Measurements from ENCODE around the gene RRP1. TPM values are rescaled to one million over a fixed set of nuclear protein-coding genes. Genes with fewer than 3 reads are reported as not detected.
A peak's percentile ranks its signal among the peaks of the same experiment; 100 is the strongest.

The RRP1 gene
- polyA plus RNA-seq, 2 of the 4 experiments (the other 2 are of a cell fraction) = 15.4 to 29.5 TPM

DNA sequence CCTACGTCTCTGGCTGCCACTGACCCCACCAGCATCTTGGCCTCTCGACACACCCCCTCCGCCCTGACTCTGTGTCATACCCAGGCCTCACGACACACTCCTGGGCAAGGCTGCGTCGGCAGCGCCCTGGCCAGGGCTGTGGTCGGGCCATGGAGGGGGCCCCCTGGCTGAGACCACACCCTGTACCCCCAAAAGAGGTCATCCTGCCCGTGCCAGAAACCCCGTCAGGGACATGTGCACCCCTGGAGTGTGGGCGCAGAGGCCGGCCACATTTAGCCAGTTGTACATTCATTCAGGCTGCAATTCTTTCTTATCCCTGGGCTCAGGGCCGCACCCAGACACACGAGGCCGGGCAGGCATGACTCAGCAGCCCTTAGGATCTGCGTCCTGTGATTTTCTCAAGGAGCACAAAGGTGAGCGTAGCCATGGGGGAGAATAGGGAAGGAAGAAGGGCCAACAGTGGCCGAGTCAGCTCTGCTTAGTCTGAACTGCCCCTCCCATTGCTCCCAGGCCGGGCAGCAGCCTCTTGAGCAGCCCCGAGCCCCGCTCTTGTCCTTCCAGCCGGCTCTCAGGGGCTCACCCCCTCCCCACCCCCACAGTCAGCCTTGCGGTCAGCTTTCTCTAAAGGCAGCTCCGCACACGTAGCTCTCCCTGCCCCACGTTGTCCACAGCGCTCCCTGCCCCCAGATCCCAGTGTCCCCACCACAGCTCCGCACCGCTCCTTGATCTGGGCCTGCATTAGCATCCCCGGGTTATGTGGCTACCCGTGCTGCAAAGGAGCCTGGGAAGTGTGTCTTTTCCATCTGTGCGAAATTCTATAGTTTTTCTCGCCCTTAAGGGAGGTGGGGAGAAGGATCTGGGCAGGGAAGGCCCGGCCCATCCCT, 21.2 kb upstream of the RRP1 start (continued):
- TF ChIP-seq USF2 (IDR thresholded peaks at IDR 0.05) = no peak
- no peak for TF ChIP-seq ZSCAN20 (CRISPR knock-in tag; IDR thresholded peaks at IDR 0.05)
- TF ChIP-seq POLR2AphosphoS2 (conservative IDR thresholded peaks at IDR 0.05; ENCODE audit: low read length) = no peak; the same call in 1 of the 2 replicates
- no peak for TF ChIP-seq HDAC2 (IDR thresholded peaks at IDR 0.05)
- no peak for TF ChIP-seq RCOR1 (IDR thresholded peaks at IDR 0.05; ENCODE audit: low read depth, low read length)
- no peak for TF ChIP-seq EHMT2 (IDR thresholded peaks at IDR 0.05; ENCODE audit: low read depth)
- no peak for TF ChIP-seq RARB (CRISPR knock-in tag; IDR thresholded peaks at IDR 0.05)
- peak; percentile 94 for TF ChIP-seq MAFK (IDR thresholded peaks at IDR 0.05; ENCODE audit: partially characterized antibody)
- no peak for TF ChIP-seq ZNF302 (CRISPR knock-in tag; IDR thresholded peaks at IDR 0.05)
- TF ChIP-seq BCL3 (IDR thresholded peaks at IDR 0.05) = no peak
- no peak for TF ChIP-seq HOXA7 (CRISPR knock-in tag; IDR thresholded peaks at IDR 0.05)
- TF ChIP-seq PBX3 (IDR thresholded peaks at IDR 0.05) = no peak
- TF ChIP-seq NR3C1 (IDR thresholded peaks at IDR 0.05) = no peak
- TF ChIP-seq PHF8 (IDR thresholded peaks at IDR 0.05; ENCODE audit: borderline replicate concordance, low read depth) = no peak
- TF ChIP-seq FOXS1 (CRISPR knock-in tag; IDR thresholded peaks at IDR 0.05) = no peak
- no peak for TF ChIP-seq SMC3 (IDR thresholded peaks at IDR 0.05)
- no peak for TF ChIP-seq BHLHE40 (IDR thresholded peaks at IDR 0.05; ENCODE audit: low read depth, low read length)
- TF ChIP-seq KDM5A (IDR thresholded peaks at IDR 0.05) = no peak
- TF ChIP-seq E2F6 (IDR thresholded peaks at IDR 0.05; ENCODE audit: borderline replicate concordance, low read depth) = peak; percentile 61; the same call in 1 of the 2 replicates
- no peak for TF ChIP-seq SREBF2 (IDR thresholded peaks at IDR 0.05)
- TF ChIP-seq FOSL2 (IDR thresholded peaks at IDR 0.05) = no peak
- TF ChIP-seq FOSL2 (CRISPR knock-in tag; IDR thresholded peaks at IDR 0.05) = peak; percentile 65
- TF ChIP-seq ZFP36 (IDR thresholded peaks at IDR 0.05; ENCODE audit: borderline replicate concordance, partially characterized antibody) = no peak
- no peak for TF ChIP-seq HEYL (CRISPR knock-in tag; IDR thresholded peaks at IDR 0.05)
- peak; percentile 17 for TF ChIP-seq TFCP2L1 (CRISPR knock-in tag; IDR thresholded peaks at IDR 0.05)
- TF ChIP-seq HOXB13 (CRISPR knock-in tag; IDR thresholded peaks at IDR 0.05; ENCODE audit: low read depth) = peak; percentile 16
- TF ChIP-seq CBX2 (IDR thresholded peaks at IDR 0.05; ENCODE audit: borderline replicate concordance, low read depth) = no peak
- no peak for TF ChIP-seq JUNB (IDR thresholded peaks at IDR 0.05)
- TF ChIP-seq CEBPB (IDR thresholded peaks at IDR 0.05) = no peak
